NB4 (cell line): ENCODE data around the gene EPN3.

ENCODE experiments used
- MYC ChIP-seq: IDR thresholded peaks from 2 replicates; pipeline ENCODE4 v1.6.1; 2011; ENCODE audit warnings: low read depth, low read length
- POLR2A ChIP-seq: IDR thresholded peaks from 2 replicates; pipeline ENCODE4 v1.6.1; 2011; ENCODE audit warnings: mild to moderate bottlenecking; ENCODE audit not compliant: insufficient read length; ENCODE audit errors: extremely low read depth
- TF ChIP-seq, protein P1 (sequence below): IDR thresholded peaks from one replicate; pipeline ENCODE4 v1.5.1; 2012; ENCODE audit warnings: low read depth, low read length

DNA sequence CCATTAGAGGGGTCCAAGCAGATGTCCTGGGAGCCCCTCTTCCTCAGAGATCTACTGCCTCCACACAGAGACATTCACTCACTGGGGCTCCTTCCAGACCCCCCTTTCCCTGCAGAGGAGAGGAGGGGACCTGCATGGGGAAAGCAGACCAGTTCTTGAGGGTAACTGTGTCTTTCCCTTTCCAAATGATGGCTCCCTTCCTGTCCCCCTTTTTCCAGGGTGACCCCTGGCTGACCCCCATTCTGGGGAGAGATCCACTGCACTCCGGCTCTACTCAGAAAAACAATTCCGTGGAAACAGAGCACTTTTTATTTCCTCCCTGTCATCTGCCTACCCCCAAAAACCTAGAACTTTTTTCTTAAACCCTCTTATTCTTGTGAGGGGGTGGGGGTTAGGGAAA, 34.4 kb downstream of the EPN3 start:
- TF ChIP-seq POLR2A (no peak), MYC (no peak)
- TF ChIP-seq, protein P1, sequence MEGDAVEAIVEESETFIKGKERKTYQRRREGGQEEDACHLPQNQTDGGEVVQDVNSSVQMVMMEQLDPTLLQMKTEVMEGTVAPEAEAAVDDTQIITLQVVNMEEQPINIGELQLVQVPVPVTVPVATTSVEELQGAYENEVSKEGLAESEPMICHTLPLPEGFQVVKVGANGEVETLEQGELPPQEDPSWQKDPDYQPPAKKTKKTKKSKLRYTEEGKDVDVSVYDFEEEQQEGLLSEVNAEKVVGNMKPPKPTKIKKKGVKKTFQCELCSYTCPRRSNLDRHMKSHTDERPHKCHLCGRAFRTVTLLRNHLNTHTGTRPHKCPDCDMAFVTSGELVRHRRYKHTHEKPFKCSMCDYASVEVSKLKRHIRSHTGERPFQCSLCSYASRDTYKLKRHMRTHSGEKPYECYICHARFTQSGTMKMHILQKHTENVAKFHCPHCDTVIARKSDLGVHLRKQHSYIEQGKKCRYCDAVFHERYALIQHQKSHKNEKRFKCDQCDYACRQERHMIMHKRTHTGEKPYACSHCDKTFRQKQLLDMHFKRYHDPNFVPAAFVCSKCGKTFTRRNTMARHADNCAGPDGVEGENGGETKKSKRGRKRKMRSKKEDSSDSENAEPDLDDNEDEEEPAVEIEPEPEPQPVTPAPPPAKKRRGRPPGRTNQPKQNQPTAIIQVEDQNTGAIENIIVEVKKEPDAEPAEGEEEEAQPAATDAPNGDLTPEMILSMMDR = no peak
